Measurements from ENCODE around the gene TNFAIP3.
"Not testable (repeated sequence)": the region's sequence is repeated elsewhere in the genome, so short reads cannot be mapped to it uniquely, and the experiment has no call there.

GRCh38 chr6:137838597-137838996 lies 28.5 kb upstream of the TNFAIP3 start:
- not testable (repeated sequence) for TF ChIP-seq POLR2A (IDR thresholded peaks at IDR 0.05; ENCODE audit: low read length); GATA1 (IDR thresholded peaks at IDR 0.05; ENCODE audit: low read depth, low read length)

Measured in erythroblast (primary cell).